GM12872 (cell line): ENCODE measurements around the gene SPINT2.

ENCODE experiments used
- TF ChIP-seq, protein P1 (sequence below): IDR thresholded peaks from 3 replicates; pipeline ENCODE4 v1.5.1; 2011; ENCODE audit warnings: low read depth, mild to moderate bottlenecking, low read length, moderate library complexity; ENCODE audit not compliant: insufficient read depth

Gene SPINT2

DNA sequence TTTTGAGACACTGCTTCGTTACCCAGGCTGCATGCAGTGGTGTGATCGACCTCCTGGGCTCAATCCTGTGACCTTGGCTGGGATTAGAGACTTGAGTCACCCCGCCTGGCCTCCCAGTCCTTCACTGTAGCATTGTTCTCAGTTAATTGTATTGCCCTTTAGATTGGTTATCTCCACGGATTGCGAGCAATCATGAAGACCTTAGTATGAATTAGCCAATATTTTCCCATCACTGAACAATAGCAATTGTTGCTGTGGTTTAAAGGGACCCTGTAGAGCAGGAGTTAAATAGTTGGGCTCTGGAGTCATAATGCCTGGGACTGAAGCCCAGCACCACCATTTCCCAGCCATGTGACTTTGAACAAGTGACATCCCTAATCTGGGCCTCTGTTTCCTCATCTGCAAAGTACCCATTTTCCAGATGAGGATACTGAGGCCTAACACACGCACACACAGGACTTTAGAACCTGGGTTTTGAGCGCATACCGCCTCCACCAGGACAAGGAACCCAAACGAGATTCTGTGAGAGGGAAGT is 16.6 kb upstream of the SPINT2 start:
- TF ChIP-seq, protein P1, sequence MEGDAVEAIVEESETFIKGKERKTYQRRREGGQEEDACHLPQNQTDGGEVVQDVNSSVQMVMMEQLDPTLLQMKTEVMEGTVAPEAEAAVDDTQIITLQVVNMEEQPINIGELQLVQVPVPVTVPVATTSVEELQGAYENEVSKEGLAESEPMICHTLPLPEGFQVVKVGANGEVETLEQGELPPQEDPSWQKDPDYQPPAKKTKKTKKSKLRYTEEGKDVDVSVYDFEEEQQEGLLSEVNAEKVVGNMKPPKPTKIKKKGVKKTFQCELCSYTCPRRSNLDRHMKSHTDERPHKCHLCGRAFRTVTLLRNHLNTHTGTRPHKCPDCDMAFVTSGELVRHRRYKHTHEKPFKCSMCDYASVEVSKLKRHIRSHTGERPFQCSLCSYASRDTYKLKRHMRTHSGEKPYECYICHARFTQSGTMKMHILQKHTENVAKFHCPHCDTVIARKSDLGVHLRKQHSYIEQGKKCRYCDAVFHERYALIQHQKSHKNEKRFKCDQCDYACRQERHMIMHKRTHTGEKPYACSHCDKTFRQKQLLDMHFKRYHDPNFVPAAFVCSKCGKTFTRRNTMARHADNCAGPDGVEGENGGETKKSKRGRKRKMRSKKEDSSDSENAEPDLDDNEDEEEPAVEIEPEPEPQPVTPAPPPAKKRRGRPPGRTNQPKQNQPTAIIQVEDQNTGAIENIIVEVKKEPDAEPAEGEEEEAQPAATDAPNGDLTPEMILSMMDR: no peak

DNA sequence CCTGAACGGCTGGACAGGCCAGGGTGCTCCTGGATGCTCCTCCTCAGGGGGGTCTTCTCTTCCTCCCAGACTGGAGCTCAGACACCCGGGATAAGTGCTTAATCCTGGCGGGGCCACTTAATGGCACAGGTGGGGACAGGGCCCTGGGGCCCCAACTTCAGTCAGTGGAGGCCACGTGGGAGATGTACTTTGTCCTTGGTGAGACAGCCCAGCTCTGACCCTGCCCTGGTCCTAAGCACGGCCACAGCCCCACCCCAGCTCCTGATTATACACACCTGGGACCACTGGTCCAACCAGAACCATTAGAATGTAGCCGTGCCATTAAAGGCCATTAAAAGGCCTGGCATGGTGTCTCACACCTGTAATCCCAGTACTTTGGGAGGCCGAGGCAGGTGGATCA is 16.0 kb upstream of the SPINT2 start:
- TF ChIP-seq, protein P1: no peak

DNA sequence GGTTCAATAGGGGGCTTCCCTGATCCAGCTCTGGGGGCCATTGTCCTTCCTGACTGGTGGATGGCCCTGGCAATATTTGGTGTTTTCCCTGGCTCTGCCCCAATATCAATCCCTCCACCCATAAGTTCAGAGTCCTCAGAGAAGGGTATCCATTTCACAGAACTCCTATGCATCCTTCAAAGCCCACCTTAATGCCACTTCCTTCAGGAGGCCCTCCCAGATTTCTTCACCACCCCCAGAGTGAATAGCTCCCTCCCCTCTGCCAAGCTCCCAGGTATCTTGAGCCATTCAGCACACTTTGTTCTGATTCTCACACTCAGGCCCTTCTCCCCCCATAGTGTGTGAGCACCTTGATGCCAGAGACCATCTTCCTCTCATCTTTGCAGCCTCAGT is 13.9 kb upstream of the SPINT2 start:
- TF ChIP-seq, protein P1: no peak

DNA sequence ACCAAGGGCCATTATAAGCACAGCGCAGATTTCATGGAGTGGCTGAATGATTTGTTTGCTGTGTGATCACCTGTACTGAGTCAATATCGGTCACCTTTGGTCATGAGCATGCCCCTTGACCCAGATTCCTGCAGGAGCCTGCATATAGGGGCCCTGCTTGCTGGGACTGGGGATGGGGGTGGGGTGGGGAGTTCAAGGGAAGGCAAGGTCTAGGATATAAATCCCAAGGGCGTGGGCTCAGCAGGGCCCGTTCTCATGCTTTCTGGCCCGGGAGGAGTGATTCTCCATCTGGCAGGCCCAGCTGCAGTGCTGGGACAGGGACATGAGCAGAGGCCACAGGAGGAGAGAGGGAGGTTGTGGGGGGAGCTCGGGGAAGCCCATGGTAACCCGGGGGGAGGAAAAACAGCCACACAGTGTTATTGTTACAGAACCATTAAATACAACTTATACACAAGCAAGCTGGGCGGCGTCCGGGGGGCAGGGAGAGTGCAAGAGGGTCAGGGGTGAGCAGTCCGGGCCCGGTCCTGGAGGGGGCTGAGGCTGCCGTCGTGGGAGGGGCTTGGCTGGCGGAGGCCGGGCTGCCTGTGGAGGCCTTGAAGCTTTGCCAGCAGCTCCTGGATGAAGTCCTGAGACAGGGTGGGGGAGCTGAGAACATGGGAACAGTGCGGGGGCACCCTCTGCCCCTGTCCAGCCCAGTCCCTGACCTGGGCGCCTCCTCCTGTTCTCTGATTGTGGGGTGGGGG is 13.4 kb upstream of the SPINT2 start:
- TF ChIP-seq, protein P1: no peak

DNA sequence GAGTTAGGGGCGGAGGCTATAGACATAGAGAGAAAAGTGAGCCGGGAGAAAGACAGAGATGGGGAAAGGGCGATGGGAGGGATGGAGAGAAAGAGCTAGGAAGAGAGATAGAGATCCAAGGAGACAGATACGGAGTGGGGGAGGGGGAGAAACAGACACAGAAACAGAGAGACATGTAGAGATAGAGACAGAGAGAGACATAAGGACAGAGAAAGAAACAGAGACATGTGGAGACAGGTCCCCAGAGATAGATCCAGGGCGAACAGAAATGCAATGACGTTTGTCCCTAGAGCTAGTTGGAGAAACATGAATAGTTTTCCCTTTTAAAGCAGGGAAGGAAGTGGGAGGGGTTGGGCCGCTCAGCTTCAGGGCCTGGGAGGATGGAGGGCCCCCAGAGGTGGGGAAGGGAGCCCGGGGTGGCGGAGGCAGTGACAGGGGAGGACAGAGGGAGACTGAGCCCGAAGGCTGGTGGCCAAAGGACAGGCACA is 12.8 kb upstream of the SPINT2 start:
- TF ChIP-seq, protein P1: no peak

DNA sequence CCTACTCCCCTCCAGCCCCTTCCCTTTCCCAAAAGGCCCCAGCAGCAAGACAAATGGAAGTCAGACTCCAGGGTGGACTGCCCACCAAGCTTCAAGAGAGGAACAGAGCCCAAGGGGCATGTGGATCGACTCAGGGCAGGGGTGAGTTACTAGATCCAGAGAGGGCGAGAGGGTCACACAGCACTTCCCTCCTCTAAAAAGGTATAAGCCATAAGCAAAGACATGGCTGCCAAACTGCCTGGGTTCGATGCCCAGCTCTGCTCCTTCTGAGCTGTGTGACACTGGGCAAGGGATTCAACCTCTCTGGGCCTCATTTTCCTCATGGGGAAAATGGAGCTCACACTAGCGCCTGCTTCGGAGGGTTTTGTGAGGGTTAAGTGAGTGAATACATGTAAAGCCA is 12.0 kb upstream of the SPINT2 start:
- TF ChIP-seq, protein P1: no peak

DNA sequence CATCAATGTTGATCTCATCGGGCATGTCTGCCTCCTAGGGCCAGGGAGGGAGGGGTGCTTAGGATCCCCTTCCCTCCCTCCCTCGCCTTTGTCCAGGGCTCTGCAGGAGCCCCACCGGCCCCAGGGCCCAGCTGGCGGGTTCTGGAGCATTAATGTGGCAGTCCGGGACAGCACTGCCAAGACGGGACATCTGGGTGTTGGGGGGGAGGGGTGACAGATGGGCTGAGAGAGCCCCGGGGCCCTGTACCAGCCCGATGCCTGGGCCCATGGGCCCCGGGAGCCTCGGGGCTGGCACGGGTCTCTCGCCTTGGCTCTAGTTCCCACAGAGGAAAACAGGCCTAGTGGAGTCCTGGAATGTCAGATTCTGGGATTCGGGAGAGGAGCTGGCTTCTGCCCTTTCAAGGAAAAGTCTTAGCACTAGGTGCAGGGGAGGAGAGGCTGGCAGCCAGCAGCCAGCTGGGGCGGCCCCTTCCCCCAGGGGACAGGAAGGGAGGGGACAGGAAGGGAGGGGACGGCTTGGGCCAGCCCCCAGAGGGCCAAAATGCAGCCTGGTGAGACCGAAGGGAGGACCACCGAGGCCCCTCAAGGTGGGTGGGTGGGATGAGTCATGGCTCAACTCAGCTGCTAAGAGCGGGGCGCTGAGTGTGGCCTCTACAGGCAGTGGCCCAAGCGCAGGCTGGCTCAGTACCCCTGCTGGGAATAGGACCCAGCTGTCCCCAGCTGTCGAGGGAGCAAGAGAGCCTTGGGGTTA is 11.3 kb upstream of the SPINT2 start:
- TF ChIP-seq, protein P1: no peak
